IPS-20b (cell line): ENCODE measurements around the gene LIN37.

Experiments
- H3K27ac ChIP-seq: one replicate; pipeline ENCODE4 v1.5.1; 2013; ENCODE audit warnings: low read length
- H3K27me3 ChIP-seq: 2 replicates; pipeline ENCODE4 v1.6.1; 2013; ENCODE audit warnings: mild to moderate bottlenecking, low read length, inconsistent platforms; ENCODE audit not compliant: insufficient read depth
- H3K36me3 ChIP-seq: 2 replicates; pipeline ENCODE4 v1.6.1; 2013; ENCODE audit warnings: low read depth, mild to moderate bottlenecking, inconsistent platforms, low read length, moderate library complexity; ENCODE audit not compliant: insufficient read depth
- H3K4me1 ChIP-seq: 2 replicates; pipeline ENCODE4 v1.6.1; 2013; ENCODE audit warnings: mild to moderate bottlenecking, control low read depth, inconsistent platforms, low read length, moderate library complexity; ENCODE audit not compliant: insufficient read depth
- H3K4me3 ChIP-seq: 2 replicates; pipeline ENCODE4 v1.5.1; 2013; ENCODE audit warnings: mild to moderate bottlenecking, low read length, inconsistent platforms
- H3K9ac ChIP-seq: 2 replicates; pipeline ENCODE4 v1.6.1; 2013; ENCODE audit warnings: low read depth, mild to moderate bottlenecking, inconsistent platforms, low read length, moderate library complexity
- H3K9me3 ChIP-seq: 2 replicates; pipeline ENCODE4 v1.6.1; 2013; ENCODE audit warnings: mild to moderate bottlenecking, low read depth, low read length, inconsistent platforms; ENCODE audit not compliant: insufficient read depth

The LIN37 gene

GRCh38 chr19:35774274-35775045 is 26.1 kb downstream of the LIN37 start:
- Histone ChIP-seq H3K27me3 (peaks cover 40% of the 10 kb centered on the region), H3K27ac (no peak overlapping the region), H3K4me1 (peaks cover 8% of the 10 kb centered on the region; the same call in 1 of the 2 replicates), H3K4me3 (peak overlapping the region; percentile 67; the same call in 1 of the 2 replicates), H3K36me3 (no peaks in the 10 kb centered on the region), H3K9ac (no peak overlapping the region), H3K9me3 (no peaks in the 10 kb centered on the region)

GRCh38 chr19:35775046-35775297 is 26.6 kb downstream of the LIN37 start:
- peak overlapping the region; percentile 67; the same call in 1 of the 2 replicates for H3K4me3 ChIP-seq
- peaks cover 8% of the 10 kb centered on the region; the same call in 1 of the 2 replicates for H3K4me1 ChIP-seq
- no peak overlapping the region for H3K9ac ChIP-seq
- no peaks in the 10 kb centered on the region for H3K36me3 ChIP-seq
- no peaks in the 10 kb centered on the region for H3K9me3 ChIP-seq
- no peak overlapping the region for H3K27ac ChIP-seq
- peaks cover 40% of the 10 kb centered on the region for H3K27me3 ChIP-seq

GRCh38 chr19:35775298-35776101 is 27.1 kb downstream of the LIN37 start, which contains the start of gene ARHGAP33:
Gene ARHGAP33 (plus strand): TSS chr19:35775564. CDS start chr19:35775659, 95 bp downstream.
- Histone ChIP-seq H3K9ac (peak within 1 kb of the TSS; percentile 16; the same call in 1 of the 2 replicates), H3K36me3 (no peaks in the 10 kb centered on the region), H3K4me3 (peak within 1 kb of the TSS; percentile 67), H3K27me3 (peaks cover 40% of the 10 kb centered on the region), H3K27ac (no peak within 1 kb of the TSS), H3K9me3 (no peaks in the 10 kb centered on the region), H3K4me1 (peaks cover 8% of the 10 kb centered on the region; the same call in 1 of the 2 replicates)

- peaks cover 8% of the 10 kb centered on the region; the same call in 1 of the 2 replicates for H3K4me1 ChIP-seq
- H3K9me3 ChIP-seq, result no peaks in the 10 kb centered on the region
- peaks cover 40% of the 10 kb centered on the region for H3K27me3 ChIP-seq
- H3K36me3 ChIP-seq, result no peaks in the 10 kb centered on the region
- H3K9ac ChIP-seq, result peak overlapping the region; percentile 16; the same call in 1 of the 2 replicates
- no peak overlapping the region for H3K27ac ChIP-seq
- H3K4me3 ChIP-seq, result peak overlapping the region; percentile 67
These were observed 27.9 kb downstream of the LIN37 start for GRCh38 chr19:35776102-35776788.

- Histone ChIP-seq H3K4me3 (peak overlapping the region; percentile 40; the same call in 1 of the 2 replicates), H3K36me3 (no peaks in the 10 kb centered on the region), H3K9ac (no peak overlapping the region), H3K27ac (no peak overlapping the region), H3K27me3 (peaks cover 40% of the 10 kb centered on the region), H3K9me3 (no peaks in the 10 kb centered on the region), H3K4me1 (peaks cover 8% of the 10 kb centered on the region; the same call in 1 of the 2 replicates)
These were observed 28.9 kb downstream of the LIN37 start for GRCh38 chr19:35777086-35777841.

GRCh38 chr19:35777961-35778360 is 29.6 kb downstream of the LIN37 start:
- Histone ChIP-seq H3K4me3 (no peak overlapping the region), H3K9ac (no peak overlapping the region), H3K36me3 (no peaks in the 10 kb centered on the region), H3K27ac (no peak overlapping the region), H3K27me3 (peaks cover 35% of the 10 kb centered on the region), H3K4me1 (peaks cover 8% of the 10 kb centered on the region; the same call in 1 of the 2 replicates), H3K9me3 (no peaks in the 10 kb centered on the region)

GRCh38 chr19:35779033-35779432 is 30.7 kb downstream of the LIN37 start:
- Histone ChIP-seq H3K9me3 (no peaks in the 10 kb centered on the region), H3K27me3 (peaks cover 29% of the 10 kb centered on the region), H3K4me1 (peaks cover 8% of the 10 kb centered on the region; the same call in 1 of the 2 replicates), H3K9ac (no peak overlapping the region), H3K36me3 (no peaks in the 10 kb centered on the region), H3K4me3 (no peak overlapping the region), H3K27ac (no peak overlapping the region)

- Histone ChIP-seq H3K27ac (no peak overlapping the region), H3K36me3 (no peaks in the 10 kb centered on the region), H3K9ac (no peak overlapping the region), H3K27me3 (peaks cover 24% of the 10 kb centered on the region), H3K4me1 (peaks cover 8% of the 10 kb centered on the region; the same call in 1 of the 2 replicates), H3K9me3 (no peaks in the 10 kb centered on the region), H3K4me3 (no peak overlapping the region)
These were observed 31.7 kb downstream of the LIN37 start for GRCh38 chr19:35780058-35780457.

GRCh38 chr19:35780717-35781116 is 32.3 kb downstream of the LIN37 start:
- Histone ChIP-seq H3K9me3 (no peaks in the 10 kb centered on the region), H3K4me3 (no peak overlapping the region), H3K27ac (no peak overlapping the region), H3K36me3 (no peaks in the 10 kb centered on the region), H3K27me3 (peaks cover 29% of the 10 kb centered on the region), H3K9ac (no peak overlapping the region), H3K4me1 (peaks cover 8% of the 10 kb centered on the region; the same call in 1 of the 2 replicates)

- Histone ChIP-seq H3K4me3 (no peak overlapping the region), H3K36me3 (no peaks in the 10 kb centered on the region), H3K27ac (no peak overlapping the region), H3K9ac (no peak overlapping the region), H3K27me3 (peaks cover 26% of the 10 kb centered on the region), H3K4me1 (peaks cover 8% of the 10 kb centered on the region; the same call in 1 of the 2 replicates), H3K9me3 (no peaks in the 10 kb centered on the region)
These were observed 33.3 kb downstream of the LIN37 start for GRCh38 chr19:35781650-35782049.

GRCh38 chr19:35782589-35782988 is 34.2 kb downstream of the LIN37 start:
- H3K36me3 ChIP-seq, result no peaks in the 10 kb centered on the region
- no peaks in the 10 kb centered on the region for H3K9me3 ChIP-seq
- H3K4me3 ChIP-seq, result no peak overlapping the region
- no peak overlapping the region for H3K27ac ChIP-seq
- no peak overlapping the region for H3K9ac ChIP-seq
- H3K4me1 ChIP-seq, result no peaks in the 10 kb centered on the region; the same call in 1 of the 2 replicates
- peaks cover 16% of the 10 kb centered on the region for H3K27me3 ChIP-seq
